Measurements from ENCODE around the gene CRYL1.

DNA sequence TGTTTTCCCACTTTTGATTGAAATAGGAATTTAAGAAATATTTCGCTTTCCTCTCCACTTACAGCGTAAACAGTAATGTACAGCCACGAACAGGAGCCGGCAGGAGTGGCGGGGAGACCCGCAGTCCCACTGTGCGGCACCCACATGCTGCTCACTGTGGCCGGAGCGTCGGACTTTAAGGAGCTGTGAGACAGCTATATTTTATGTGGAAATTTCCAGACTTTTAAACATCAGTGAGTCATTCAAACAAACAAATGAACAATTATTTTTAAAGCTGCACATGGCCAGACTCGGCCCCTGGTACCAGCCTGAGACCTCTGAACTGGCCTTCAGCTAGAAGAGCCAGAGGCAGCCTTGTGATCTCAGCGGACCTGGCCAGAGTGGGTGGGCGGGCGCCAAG is 52.5 kb downstream of the CRYL1 start:
- TF ChIP-seq, protein P1, sequence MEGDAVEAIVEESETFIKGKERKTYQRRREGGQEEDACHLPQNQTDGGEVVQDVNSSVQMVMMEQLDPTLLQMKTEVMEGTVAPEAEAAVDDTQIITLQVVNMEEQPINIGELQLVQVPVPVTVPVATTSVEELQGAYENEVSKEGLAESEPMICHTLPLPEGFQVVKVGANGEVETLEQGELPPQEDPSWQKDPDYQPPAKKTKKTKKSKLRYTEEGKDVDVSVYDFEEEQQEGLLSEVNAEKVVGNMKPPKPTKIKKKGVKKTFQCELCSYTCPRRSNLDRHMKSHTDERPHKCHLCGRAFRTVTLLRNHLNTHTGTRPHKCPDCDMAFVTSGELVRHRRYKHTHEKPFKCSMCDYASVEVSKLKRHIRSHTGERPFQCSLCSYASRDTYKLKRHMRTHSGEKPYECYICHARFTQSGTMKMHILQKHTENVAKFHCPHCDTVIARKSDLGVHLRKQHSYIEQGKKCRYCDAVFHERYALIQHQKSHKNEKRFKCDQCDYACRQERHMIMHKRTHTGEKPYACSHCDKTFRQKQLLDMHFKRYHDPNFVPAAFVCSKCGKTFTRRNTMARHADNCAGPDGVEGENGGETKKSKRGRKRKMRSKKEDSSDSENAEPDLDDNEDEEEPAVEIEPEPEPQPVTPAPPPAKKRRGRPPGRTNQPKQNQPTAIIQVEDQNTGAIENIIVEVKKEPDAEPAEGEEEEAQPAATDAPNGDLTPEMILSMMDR (IDR thresholded peaks at IDR 0.05; ENCODE audit: insufficient read depth, low read length, poor library complexity, severe bottlenecking): no peak
- TF ChIP-seq EZH2phosphoT487 (conservative IDR thresholded peaks at IDR 0.05; ENCODE audit: low read length): no peak

Data from SU-DHL-6 (cell line).